Central memory CD4-positive, alpha-beta T cell (primary cell): ENCODE measurements around the gene CD44.

Experiments
- DNase-seq: peaks from one replicate; pipeline ENCODE4 v3.0.0; 2022

CD44 gene

DNA sequence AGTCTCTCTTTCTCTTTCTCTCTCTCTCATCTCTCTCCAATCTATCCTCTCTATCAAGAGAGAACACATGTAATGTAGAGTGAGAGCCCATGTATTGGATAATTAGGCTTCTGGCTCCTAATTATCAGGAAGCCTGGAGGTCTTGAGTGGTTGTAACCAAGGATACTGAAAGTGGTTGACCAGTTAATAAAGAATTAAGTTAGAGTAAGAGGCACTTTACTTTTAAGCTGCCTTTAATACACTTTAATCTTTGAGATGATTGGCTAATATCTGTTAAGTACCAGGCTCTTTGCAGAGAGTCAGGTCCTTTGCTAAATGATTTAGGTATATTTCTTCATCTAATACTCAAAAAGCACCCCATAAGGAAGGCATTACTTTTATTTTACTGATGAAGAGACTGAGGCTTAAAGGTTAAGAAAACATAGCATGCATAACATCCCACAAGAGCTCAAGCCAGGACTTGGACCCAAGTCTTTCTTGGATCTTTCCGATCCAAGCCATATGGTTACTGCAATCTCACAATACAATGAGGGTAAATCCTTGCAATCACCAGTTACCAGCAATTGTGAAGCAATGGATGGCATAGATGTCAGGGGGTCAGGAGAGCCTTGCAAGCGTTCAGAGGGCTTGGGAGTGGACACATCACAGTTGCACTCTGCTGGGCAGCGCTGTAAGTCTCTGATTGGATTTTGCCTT, 22.1 kb downstream of the CD44 start:
- no peak for DNase-seq

DNA sequence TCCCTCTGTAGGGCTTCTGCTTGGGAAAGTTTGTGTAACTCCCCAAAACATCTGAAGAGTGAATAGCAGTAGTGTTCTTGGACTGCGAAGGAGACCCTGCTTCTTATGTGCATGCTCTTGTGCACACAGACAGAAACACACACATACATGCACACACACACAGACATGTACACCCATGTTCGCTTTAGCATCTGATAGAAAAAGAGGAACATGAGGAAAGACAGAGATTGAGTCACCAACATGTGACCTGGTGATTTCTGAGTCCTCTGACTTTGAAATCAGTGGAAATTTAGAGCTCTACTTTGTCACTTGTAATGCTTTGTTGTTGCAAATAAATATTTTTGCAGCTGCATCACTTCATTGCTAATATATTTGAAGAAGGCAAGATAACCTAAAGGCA, 23.8 kb downstream of the CD44 start:
- DNase-seq: no peak

DNA sequence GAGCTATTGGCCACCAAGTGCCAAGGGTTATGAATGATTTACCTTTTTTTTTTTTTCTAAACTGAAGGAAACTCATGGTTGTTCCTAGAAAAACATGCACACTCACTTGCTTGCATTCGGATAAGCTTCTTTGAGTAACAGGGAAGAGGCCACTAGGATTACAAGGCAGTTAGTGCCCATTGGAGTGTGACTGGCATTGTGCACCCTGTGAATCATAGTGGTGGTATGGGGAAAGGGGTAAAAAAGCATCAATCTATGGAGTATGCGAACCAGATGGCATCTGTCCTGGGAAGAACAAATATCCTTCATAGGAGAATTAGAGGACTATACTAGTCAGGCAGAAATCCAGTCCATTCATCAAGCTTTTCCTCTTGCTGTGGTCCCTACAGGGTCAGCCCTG, 24.2 kb downstream of the CD44 start:
- DNase-seq: no peak

DNA sequence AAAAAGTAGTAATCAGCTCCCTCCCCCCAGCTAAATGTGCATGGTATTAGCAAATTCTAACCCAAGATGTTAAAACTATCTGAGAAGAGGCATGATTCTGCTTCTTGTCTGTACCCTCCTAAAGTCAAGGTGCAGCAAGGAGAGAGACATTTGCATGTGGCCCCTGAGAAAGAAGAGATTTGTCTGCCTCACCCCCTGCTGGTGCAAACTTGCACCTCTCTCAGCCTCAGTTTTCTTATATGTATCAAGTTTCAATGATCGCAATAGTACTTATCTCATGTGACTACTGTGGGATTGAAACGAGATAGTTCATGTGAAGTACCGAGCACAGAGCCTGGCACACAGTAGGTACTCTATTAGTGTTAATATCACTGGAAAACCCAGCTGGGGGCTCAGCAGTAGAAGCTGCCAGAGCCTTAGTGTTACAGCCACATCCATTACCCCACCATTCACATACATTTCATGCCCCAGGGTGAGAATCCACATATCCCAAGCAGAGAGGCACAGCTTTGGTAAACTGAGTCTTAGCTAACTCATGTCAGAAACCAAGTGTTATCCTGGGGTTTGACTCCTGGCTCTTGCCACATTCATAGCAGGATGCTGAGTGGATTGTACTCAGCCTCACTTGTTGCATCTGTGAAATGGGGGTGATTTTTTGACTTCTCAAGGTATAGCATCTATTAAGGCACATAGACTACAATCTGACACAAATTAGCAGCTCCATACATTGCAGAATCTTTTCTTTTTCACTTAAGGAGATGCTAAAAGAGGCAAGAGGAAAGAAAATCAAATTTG, 24.9 kb downstream of the CD44 start:
- DNase-seq: peak; percentile 52

DNA sequence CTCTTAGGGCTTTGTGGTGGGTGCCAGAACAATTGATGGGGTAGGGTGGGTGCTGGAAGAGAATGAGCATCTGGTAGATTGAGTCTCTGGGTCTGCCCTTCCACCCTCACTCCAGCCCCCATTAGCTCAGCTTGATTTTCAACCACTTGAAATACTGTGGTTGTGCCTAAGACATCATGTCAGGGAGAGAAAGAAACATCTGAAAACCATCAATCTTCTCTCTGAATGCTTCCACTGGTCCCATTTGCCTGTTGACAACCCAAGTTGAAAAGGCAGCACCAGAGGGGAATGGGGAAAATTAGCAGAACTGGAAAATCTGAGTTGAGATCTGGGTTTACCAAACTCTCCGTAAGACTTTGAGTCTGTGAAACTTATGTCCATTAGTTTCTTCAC, 26.1 kb downstream of the CD44 start:
- no peak for DNase-seq

DNA sequence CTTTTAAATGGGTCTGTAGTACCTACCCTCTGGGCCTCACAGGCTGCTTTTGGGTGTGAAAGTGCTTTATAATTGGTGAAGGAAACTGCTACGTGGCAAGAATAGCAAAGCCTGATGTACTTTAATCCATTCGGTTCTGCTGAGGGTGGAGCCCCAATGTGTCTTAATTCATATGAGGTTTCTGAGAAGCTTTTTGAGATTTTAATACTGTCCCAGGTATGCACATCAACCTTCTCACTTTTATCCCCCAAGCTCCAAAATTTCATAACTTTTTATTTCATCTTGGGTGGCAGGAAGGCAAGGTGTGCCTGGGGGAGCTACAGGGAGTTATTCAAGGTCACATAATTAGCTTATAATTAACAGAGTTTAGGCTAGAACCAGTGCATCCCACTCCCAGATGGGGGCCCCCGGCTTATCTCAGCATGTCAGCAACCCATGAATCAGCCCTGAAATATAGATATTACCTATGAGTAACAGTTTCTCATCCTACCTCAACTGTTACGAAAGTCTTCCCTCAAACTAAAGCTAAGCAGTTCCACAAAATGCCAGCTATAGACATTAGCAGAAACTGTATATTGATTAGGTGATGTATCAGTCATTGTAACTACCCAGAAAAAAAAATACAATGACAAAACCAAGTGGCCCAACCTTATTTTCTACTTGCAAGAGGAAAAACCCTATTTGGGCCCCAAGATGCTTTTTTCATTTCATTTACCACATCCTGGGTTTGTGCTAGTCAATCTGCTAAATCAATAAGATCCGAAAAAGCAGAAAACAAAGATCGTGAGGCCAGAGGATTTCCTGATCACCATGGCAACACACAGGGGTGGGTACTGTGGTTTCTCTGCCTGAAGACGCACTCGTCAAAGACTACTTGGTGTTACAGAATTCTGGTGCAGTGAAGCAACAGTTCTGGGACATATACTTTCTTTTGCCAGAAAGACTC, 26.7 kb downstream of the CD44 start:
- peak; percentile 98 for DNase-seq

DNA sequence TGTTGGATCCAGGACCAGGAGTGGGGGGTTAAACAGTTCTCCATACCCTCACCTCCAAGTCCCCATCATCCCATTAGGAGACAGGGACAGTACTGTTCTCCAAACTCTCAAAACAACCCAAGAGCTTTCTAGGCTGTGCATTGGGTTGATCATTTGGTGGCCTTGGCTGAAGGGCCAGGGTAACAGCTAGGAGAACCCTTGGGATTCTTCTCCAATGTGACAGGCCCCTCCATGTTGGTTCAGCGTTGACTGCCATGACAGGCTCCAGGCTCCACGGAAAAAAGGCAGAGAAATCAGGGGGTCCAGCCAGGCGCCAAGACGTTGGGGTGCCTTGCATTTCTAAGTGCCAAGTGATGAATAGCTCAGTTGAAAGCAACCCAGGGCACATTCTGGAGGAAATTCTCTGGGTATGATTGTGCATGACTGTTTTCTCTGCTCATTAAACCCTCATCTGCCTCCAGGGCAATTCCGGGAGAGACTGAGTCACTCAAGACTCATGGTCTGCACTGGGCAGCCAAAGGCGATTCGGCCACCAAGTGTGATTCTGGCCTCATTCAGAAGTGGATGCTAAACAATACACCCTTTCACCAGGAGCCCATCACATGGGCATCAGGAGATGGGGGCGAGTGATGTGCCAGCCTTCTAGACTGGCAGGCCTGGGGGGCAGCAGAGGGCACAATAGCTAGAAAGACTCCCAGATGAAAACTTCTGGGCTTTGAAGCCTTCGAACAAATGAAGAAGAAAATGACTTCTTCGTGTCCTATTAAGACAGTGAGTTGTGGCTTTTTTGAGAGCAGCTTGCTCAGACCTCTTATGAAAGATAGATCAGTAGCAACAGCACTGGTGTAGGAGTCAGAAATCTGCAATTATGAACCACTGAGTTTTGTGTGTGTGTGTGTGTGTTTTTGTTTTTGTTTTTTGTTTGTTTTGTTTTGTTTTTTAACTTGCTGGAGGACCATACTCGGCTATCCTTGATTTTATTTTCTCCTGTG, 27.7 kb downstream of the CD44 start:
- peak; percentile 37 for DNase-seq

DNA sequence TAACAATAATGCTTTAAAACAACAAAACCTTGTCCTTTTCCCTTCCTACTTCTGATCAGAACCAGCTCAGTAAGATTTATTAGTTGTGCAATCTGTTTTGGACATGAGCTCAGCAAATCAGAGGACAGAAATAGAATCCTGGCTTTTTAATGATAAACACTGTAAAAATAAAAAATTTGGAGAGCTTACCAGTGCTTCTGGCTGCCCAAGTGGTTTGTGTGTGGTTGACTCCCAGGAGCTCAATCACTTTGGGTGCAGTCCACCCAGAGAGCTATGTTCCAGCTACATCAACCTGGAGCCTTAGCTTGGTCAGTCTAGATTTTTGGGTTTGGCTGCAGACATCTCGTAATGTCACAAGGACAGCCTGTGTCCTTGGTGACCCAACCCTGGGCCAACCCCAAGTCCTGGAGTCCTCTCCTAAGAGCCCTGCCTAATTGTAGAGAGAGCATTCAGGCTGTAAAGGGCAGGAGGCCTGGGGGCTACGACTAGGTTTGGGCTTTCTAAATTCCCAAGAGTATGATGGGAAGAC, 28.5 kb downstream of the CD44 start:
- DNase-seq: no peak

DNA sequence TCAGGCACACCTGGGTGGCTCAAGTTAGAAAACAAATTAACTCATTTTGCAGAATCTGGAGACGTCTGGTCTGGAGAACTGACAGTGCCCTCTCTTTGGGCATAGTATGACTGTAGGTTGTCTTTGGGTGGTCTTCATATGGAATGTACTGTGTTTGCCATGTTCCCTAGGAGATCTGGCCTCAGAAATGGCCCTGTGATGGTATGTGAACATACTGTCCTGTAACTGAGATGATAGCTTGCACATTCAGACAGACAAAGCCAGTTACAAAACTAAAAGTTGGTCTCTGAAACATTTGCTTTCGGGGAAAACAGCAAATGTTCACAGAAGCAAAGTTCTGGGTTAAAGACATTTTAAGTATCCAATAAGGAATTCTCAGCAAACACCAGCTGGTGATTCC, 29.7 kb downstream of the CD44 start:
- no peak for DNase-seq

DNA sequence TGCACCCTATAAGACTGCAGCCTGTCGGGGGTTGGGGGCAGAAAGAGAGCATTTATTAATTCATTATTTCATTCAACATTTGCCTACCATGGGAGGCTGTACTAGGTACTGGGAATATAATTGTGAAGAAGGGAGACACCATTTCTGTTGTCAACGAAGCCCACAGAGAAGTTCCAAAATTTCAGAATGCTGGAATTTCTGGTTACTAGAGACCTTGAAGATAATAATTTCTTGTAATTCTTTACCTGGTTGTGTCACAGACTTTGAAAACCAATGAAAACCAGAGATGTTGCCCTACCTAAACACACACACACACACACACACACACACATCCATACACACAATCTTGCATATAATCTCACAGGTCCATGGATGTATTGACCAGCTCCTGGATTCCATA, 30.1 kb downstream of the CD44 start:
- no peak for DNase-seq

DNA sequence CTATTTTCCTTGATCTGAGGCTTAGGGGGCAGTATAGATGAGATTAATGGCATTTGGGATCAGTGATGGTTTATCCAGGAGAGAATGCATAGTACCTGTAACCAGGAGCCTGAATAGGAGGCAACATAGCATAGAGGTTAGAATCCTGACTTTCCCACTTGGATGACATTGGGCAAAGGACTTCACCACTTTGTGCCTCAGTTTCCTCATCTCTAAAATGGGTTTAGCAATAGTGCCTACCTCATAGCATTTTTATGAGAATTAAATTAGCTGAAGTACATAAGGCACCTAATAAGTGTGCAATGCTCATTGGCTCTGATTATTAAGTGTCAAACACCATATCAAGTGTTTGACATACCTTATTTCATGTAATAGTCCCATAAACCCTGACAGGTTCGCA, 30.8 kb downstream of the CD44 start:
- no peak for DNase-seq

DNA sequence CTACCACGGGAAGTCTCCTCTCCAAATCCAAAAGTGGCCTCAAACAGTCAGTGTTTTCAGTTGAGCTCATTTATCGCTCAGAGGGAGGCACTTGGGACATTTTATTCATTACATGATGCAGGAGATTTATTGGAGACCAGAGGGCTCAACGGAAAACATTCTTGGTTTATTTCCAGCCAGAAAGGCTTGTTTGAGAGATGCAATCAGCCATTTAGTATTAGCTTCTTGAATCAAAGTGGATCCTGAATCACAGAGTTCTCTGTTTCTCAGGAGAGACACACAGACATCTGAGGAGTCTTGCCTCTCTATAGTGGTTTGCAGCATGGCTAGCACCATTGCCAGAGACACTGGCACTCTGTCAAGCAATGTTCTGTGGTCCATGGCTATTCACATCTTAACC, 31.5 kb downstream of the CD44 start:
- no peak for DNase-seq

DNA sequence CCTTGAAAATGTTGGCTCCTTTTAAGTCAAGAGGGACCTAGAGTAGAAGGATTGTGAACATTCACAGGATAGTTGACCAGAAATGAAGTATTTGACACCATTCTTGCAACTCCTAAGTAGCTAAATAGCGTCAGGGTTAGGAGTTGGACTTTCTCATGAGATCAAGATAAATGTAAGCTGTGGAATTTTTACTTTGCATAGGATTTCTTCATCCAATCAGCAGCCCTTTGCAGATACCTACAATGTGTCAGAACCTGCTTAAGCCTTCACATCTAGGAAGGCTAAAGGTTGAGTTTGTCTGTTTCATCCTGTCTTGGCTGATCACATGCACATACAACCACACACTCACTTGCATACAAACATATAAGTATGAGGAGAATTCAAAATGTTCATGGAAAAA, 32.3 kb downstream of the CD44 start:
- DNase-seq: no peak

DNA sequence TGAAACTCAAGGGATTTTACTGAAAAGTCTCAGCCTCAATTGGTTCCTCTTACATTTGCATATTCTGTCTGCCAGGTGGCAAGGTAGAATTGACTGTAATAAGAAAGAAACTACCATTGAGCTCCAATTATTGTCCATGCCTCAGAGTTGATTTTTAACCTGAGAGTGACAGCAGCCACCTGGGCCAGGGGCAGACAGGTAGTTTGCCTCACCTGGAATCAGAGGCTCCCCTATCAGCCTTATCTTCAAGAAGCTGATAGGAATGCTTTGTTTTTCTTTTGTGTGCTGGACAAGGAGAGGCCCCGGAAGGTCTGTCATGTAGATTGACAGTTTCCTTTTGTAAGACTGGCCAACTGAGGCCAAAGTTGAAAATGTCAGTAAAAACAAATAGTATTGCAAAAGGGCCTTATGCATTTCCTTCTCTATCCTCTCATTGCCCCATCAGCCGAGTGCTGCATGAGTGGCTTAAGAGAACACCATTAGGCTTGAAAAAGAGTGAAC, 34.1 kb downstream of the CD44 start:
- no peak for DNase-seq

DNA sequence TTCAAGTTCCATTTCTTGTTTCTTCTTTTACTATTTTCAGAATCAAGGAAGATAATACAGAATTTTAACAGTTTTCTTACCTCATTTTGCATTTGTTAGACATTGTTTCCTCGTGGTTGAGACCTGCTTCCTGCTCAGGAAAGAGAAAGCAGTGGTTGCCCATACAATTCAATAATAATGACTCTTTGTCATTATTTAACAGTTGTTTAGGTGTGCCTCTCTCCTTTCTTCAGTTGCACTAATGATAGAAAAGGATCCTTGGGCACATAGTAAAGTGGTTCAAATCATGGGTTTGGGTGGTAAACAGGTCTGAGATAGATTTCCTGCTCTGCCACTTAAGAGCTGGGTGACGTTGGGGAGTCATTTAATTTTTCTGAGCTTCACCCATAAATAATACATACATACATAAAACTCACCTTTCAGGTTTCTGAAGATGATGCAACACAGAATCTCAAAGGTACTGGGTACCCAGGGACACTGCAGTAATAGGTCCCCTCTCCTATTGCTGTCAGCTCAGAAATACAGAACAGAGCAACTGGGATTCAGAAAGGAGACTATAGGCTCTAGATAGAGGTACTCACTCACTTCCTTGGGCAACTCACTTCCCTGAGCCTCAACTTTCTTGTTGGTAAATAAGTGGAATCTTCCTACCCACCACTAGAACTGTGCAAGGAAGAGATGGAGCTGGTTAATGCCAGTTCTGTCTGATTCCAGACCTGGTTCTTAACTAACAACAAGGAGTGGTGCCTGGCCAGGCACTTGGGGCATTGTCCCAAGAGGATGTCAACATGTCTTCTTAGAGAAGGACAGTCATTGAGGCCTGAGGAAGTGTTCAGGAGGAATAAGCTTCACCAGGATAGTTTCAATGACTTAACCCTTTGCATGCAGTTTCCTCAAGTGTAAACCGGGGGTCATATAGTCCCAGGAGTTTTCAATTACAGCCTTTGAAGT, 34.9 kb downstream of the CD44 start:
- DNase-seq: peak; percentile 28

DNA sequence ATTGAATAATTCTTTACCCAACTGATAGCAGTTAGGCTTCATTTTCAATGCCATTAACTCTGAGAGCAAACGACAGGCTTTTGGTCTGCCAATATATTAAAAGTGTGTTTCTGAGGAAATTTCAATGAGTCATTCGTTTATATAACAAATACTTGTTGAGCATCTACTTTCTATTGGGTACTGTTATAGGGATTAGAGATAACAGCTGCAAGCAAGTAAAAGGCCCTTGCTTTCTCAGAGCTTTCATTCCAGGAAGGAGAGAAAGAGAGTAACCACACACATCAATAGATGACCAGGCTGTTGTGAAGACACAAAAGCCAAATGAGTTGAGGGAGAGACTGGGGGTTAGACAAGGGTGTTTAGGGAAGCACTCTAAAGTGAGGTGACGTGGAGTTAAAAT, 35.7 kb downstream of the CD44 start:
- DNase-seq: no peak

DNA sequence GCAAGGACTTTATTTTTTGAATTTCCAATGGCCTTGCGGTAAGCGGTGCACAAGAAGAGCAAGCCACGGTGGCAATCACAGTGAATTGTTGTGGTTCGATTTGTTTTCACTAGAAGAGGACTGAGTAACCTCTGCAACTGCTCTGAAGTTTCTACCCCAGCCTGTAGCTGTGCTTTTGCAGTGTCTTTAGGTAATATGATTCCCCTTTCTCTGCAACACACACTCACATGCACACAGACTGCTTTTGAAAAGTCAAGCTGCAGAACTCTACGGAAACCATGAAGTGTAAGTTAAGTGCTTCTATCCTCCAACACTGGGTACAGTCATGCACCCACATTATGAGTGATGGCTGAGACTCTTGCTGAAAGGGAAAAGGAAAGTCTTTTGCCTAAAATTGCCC, 38.4 kb downstream of the CD44 start:
- peak; percentile 57 for DNase-seq

DNA sequence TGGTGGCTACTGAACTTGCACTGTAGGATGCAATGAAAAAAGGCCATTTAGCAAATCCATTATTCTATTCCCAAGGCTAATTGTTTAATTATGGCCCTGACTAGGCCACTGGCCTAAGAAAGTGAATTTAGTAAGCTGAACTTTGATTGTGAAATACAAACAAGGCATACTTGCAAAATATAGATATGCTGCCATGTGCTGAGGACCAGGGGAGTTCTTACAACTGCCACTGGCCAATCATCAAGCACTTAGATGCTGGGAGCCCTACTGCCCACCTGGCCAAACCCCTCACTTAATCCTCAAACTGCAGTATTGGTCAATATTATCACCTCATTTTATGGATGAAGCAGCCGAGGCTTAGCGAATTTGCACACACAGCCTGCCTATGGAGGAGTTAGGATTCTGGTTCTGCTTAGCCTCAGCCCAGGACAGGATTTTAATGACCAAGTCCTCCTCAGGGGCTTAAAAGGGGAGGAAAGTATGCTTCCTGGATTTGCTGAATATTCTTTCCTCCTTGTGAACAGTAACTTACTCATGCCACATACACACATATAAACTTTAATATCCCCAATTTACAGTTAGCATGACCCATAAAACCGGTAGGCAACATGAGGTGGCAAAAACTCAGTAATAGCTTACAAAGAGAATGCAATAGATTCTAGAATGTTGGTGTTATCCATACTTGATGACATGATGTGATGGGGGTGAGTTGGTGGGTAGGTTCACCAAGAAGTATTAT, 39.3 kb downstream of the CD44 start:
- DNase-seq: no peak

DNA sequence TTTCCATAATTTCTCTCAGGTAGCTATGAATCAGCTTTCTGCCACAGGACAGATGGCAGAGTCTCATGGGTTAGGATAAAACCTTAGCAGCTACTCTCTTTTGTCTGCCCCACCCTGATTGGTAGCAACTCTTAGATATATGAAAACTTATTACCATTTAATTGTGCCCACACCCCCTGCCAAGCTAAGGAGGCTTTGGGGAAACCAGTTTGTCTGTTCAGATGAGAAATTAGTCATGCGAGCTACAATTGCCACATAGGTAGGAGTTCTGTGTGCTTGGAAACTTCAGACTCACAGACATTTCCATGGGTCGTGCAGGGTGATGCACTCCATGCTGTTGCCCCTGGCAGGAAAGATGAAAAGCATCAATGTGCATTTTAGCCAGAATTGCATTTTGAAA, 39.9 kb downstream of the CD44 start:
- no peak for DNase-seq
